C1 segment of cervical spinal cord (tissue), 14 donors: ENCODE measurements around the gene PIGO.

Source experiments
- DNase-seq, 14 donors: peaks; one replicate each; lab custom pipeline; 2025; lab: John Stamatoyannopoulos, UW

Gene PIGO

GRCh38 chr9:35096035-35096849 is at the start of gene PIGO:
TSS of gene PIGO (minus strand) at chr9:35096591. CDS start at chr9:35095565, 1,026 bp downstream.
- DNase-seq, result peak in 13 of 14 donors; percentile 56 to 84 (median 78)

DNA sequence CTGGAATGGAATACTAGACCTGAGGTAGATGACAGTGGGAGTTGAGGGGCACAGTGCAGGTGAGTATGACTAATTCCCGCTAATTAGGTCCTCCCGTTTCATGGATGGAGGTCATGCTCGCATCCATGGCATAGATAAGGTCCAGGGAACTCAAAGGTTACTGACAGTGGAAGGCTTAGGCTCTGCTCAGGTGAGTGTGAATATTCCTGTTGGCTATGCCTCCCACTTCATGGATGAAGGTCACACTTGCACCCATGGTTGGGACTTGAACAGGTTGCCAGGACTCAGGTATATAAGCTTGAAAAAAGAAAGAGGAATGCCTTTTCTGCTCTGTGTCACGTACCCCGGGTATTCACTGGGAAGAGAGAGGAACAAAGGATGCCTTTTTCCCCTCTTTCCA is 45.6 kb upstream of the PIGO start:
- no peak for DNase-seq

DNA sequence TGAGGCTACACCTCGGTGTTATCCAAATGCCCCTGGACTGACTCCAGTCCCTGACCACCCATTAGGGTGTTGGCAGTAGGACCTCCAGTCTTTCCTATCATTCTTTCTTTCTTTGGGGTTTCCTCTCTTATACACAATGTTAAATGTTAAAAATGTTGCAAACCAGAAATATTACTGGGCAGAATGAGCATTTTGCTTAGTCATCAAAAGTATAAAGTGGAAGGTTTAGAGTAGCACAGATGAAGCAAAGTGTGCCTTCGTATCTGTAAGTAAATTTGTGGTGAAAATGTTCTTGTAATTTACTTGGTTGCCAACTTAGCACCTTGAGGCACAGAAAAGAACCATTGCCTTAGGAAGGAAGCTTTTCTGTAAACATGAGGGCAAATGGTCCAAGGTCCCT is 43.7 kb upstream of the PIGO start:
- no peak for DNase-seq

- DNase-seq, result no peak
Observed at GRCh38 chr9:35136866-35137265, 40.5 kb upstream of the PIGO start.

- DNase-seq, result no peak
Observed at GRCh38 chr9:35135988-35136387, 39.6 kb upstream of the PIGO start.

DNA sequence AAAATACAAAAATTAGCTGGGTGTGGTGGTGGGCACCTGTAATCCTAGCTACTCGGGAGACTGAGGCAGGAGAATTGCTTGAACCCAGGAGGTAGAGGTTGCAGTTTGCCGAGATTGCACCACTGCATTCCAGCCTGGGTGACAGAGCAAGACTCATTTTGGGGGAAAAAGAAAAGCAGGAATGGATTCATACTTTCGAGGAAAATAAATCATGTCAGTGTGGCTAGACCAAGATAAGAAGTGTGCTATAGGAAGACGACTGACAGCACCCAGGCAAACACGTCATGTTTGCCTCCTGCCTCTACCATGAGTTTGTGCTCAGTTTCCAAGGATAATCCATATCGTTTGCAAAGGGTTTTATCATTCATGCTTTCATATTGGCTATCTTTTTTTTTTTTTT is 38.5 kb upstream of the PIGO start:
- no peak for DNase-seq

DNA sequence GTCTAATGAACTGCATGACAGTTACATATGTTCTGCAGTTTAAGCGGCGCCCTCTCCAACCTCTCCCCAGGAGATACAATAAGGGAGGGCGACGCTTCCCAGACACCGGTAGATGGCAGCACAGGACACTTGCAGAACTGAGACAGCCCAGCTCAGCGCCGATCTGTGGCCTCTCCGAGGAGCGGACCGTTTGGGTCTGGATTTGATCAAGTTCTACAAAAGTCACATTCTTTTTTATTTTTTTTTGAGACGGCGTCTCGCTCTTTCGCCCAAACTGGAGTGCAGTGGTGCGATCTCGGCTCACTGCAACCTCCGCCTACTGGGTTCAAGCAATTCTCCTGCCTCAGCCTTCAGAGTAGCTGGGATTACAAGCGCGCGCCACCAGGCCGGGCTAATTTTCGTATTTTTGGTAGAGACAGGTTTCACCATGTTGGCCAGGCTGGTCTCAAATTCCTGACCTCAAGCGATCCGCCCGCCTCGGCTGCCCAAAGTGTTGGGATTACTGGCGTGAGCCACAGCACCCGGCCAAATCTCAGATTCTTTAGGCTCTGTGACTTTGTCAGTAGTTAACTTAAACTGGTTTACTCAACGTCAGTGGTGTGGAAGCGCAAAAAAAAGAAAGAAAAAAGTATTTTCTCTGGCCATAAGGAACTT is 20.6 kb upstream of the PIGO start:
- DNase-seq, result peak in 13 of 14 donors; percentile 33 to 86 (median 74)

DNA sequence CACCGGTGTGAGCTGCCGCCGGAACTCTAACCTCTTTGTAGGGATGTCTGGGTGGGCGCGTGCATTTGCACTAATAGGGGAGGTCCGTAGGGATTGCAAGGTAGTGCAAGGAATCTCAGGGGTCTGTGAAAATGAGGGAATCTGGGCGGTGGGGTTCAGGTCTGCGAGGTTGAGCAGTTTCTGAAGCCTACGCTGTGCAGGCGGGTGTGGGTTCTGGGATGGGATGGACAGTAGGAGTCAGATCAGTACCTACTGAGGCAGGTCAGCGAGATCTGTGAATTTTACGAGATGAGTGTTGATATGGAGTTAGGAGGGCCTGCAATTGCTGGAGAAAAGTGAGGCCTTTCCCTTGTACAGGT is 20.1 kb upstream of the PIGO start:
- peak in 3 of 14 donors; percentile 44 to 68 (median 55) for DNase-seq

- DNase-seq, result peak; percentile 56 to 98 (median 90)
Observed at GRCh38 chr9:35115680-35116538, 19.5 kb upstream of the PIGO start, which contains the start of gene ATOSB. TSS of gene ATOSB (minus strand) at chr9:35115862. CDS start at chr9:35108274, 7,588 bp downstream.

- DNase-seq, result peak in 11 of 14 donors; percentile 3 to 57 (median 21)
Observed at GRCh38 chr9:35114840-35115628, 18.6 kb upstream of the PIGO start.

DNA sequence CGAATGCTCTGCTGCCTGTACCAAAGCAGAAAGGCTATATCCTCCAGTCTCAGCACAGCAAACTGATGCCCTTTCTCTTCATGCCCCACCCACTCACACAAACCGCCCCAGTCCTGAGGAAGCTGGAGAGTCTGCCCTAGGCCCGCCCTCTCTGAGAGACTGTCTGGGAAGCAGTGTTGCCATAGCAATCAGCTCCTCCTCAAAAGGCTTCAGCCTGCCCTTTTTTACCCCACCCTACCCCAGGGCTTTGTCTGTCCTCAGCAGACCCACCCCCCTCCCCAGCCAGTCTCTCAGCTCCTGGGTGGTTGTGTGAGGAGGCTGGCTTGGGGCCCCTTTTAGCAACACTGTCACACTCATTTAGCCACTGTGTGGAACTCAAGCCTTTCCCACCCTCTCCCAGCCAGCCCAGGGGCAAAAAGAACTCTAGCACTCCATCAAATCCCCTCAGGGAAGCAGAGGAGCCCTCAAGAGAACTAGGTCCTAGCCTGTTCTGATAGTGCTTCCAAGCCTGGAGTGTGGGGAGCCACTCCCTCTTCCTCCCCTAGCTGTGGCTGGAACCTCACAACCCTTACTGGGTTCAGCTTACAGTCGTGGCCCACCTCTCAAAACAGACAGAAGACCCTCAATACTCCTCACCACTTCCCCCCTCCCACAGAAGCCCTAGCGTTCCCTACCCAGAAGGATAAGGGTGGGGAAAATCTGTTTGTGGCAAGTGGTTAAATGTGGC is 17.9 kb upstream of the PIGO start:
- peak in 11 of 14 donors; percentile 32 to 81 (median 66) for DNase-seq

DNA sequence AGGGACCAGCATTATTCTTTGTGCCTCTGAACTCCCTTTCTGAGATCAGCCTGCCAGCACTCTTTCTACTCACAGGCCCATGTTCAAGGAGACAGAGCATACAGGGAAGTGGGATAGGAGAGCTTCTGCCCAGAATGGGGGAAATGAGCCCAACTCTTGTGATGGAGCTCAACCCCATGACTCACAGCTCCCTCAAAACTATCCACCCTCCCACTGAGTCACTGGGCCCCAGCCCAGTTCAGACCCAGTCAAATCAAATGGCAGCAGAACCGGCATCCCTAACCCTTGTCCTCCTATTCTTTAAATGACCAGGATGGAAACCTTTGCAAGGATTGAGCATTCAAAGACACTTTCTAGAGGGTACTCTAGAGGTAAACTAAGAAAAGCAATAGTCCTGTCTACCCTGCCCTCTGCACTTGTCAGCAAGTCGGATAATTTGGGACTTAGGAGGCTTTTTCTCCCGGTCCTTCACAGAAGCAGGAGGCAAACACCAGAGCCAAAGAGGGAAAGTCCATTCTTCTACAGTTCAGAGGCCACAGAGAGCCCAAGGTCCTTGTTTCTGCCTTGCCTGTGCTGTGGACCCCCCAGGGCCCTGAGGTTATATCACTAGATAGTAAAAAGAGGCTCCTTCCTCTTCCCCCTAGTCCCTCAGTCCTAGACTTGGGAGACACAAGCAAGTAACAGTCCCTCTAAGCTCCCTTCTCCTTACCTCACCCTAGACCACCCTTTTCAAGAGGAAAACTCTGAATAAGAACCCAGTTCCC is 16.0 kb upstream of the PIGO start:
- DNase-seq, result peak in 7 of 14 donors; percentile 8 to 72 (median 25)

DNA sequence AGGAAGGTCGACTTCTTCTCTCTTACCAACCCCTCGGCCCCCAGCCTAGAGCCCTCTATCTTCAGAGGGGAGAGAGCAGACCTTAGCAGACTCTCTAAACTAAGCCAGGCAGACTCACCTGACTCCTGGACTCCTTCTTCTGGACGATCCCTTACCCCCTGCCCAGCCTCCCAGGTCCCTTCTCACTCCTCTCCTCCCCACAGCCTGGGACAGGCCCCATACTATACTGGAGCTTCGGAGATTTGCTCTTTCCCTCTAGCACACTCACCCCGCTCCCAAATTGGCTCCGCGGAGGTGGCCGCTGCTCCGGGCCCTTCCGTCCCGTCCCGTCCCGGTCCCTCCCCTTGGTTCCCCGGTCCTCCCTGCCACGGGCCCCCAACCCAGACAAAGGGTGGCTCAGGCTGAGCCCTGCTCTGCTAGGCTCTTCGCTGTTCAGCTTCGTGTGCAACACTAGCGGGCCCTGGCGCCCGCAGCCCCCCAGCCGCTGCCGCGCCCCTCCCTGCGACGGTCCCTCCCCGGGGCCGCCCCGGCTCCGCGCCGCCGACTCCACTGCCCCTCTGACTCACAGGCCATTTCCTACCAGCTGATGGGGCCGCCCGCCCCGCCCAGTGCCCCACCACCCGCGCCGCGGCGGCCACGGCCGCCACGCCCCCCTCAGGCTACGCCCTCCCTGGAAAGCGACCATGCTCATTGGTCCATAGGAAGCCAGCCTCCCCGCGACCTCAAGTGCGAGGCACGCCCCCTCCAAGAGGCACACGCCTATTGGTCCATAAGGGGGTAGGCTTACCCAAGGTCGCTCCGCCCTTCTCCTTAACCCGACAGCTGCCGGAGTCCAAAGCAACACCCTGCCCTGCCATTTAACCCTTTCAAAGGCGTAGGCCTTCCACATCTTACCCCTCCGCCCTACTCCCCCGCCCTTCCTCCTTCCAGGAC is 14.9 kb upstream of the PIGO start:
- DNase-seq, result peak; percentile 58 to 99 (median 96)

DNA sequence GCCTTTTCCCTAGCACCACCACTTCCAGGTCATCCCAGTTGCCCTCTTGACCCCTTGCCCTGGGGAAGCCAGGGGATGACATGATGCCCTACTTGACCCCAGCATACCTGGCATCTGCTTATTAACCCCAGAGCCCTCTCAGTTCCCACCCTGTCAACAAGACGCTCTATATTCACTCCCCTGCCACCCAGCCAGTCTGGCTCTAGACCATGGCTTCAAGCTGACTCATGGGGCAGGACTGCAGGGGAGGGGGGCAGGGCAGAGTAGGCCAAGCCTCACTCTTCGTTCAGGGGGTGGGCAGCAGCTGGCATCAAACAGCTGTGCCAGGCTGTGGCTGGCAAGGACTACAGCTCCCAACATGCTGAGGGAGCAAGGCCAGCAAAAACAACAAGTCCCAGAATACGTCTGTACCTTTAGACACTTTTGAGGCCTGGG is 14.0 kb upstream of the PIGO start:
- peak in 11 of 14 donors; percentile 15 to 88 (median 55) for DNase-seq

GRCh38 chr9:35108946-35109575 is 12.7 kb upstream of the PIGO start:
- no peak for DNase-seq

GRCh38 chr9:35108461-35108860 is 12.1 kb upstream of the PIGO start:
- no peak for DNase-seq

- DNase-seq, result no peak
Observed at GRCh38 chr9:35107297-35108290, 11.2 kb upstream of the PIGO start.
